K562 (cell line): ENCODE results near the gene CDK9. TPM values are rescaled to one million over a fixed set of nuclear protein-coding genes. Genes with fewer than 3 reads are reported as not detected.

Source experiments
- ELF4 ChIP-seq: fragments of 450-650 bp; formaldehyde crosslinking; IDR thresholded peaks from 2 replicates; pipeline ENCODE4 v1.4.0; 2022; ENCODE audit warnings: missing genetic modification characterization
- NFE2 ChIP-seq: IDR thresholded peaks from 2 replicates; pipeline ENCODE4 v1.6.1; 2014; ENCODE audit warnings: antibody characterized with exemption, low read depth
- POLR2A ChIP-seq: fragments of 450-650 bp; conservative IDR thresholded peaks from 2 replicates; pipeline ENCODE4 v1.6.1; 2016
- SMARCA4 ChIP-seq: fragments of 450-650 bp; IDR thresholded peaks from 2 replicates; pipeline ENCODE4 v1.6.1; 2016
- TBP ChIP-seq: optimal IDR thresholded peaks from 2 replicates; pipeline ENCODE3; 2011; ENCODE audit warnings: low read depth, low read length, improper control_type of control experiment
- YBX1 ChIP-seq: fragments of 450-650 bp; IDR thresholded peaks from 2 replicates; pipeline ENCODE4 v1.7.1; 2016; ENCODE audit warnings: mild to moderate bottlenecking
- ZNF263 ChIP-seq: sonication (generic); formaldehyde crosslinking; IDR thresholded peaks from 2 replicates; pipeline ENCODE4 v1.8.0; 2022; ENCODE audit warnings: mild to moderate bottlenecking, missing genetic modification reagents, borderline replicate concordance
- ZNF277 ChIP-seq: fragments of 250-450 bp; sonication (Bioruptor Pico); IDR thresholded peaks from 2 replicates; pipeline ENCODE4 v1.8.0; 2022; ENCODE audit warnings: inconsistent platforms, mild to moderate bottlenecking, moderate library complexity, borderline replicate concordance
- ZNF79 ChIP-seq: fragments of 250-450 bp; sonication (Bioruptor Pico); IDR thresholded peaks from 2 replicates; pipeline ENCODE4 v1.4.0; 2020; ENCODE audit warnings: low read depth, mild to moderate bottlenecking, moderate library complexity
- polyA plus RNA-seq, 8 experiments: library from polyadenylated mRNA; depleted of rRNA in 4 of 8; stranded (reverse) in 5 of 8; unstranded in 3 of 8; fragments of >200 nt; fragmentation: Nextera tagmentation in 2 of 8; fragmentation: Illumina TruSeq in 1 of 8; extraction: Ambion mirVana in 2 of 8; extraction: Trizol in 1 of 8; gene quantifications; 2 replicates each; pipeline versions ENCODE4 v1.2.1 to v1.2.3, GENCODE V29; 2011 to 2014; ENCODE audit warnings: inconsistent platforms in 1 of 8, missing spikeins in 1 of 8
- total RNA-seq, 7 experiments: library from RNA; depleted of rRNA in 6 of 7; stranded (reverse); fragments of >200 nt in 6 of 7; fragmentation: Illumina TruSeq in 2 of 7; extraction: Trizol in 2 of 7; gene quantifications; 2 replicates each; pipeline versions ENCODE4 v1.2.1 to v1.2.3, GENCODE V29; 2011 to 2021; ENCODE audit warnings: low replicate concordance in 1 of 7
- TF ChIP-seq, protein P1 (sequence below): fragments of 450-650 bp; IDR thresholded peaks from 2 replicates; pipeline ENCODE4 v1.6.1; 2016; ENCODE audit warnings: low read depth
- TF ChIP-seq, protein P2 (sequence below): fragments of 450-650 bp; conservative IDR thresholded peaks from 2 replicates; pipeline ENCODE4 v1.6.1; 2016; ENCODE audit warnings: missing genetic modification characterization, low read depth, mild to moderate bottlenecking, control low read depth, missing compliant biosample characterization
- TF ChIP-seq, protein P3 (sequence below): fragments of 450-650 bp; formaldehyde crosslinking; IDR thresholded peaks from 2 replicates; pipeline ENCODE4 v1.4.0; 2020; ENCODE audit warnings: mild to moderate bottlenecking, moderate library complexity
- TF ChIP-seq, protein P4 (sequence below): IDR thresholded peaks from 2 replicates; pipeline ENCODE4 v1.6.1; 2016; ENCODE audit warnings: missing genetic modification characterization, missing compliant biosample characterization

CDK9 gene
- total and polyA plus RNA-seq, 9 of the 15 experiments (the other 6 are each of a cell fraction or from before 2014, with no cell fraction given) = 4.2 to 78.6 (median 33.0) TPM

DNA sequence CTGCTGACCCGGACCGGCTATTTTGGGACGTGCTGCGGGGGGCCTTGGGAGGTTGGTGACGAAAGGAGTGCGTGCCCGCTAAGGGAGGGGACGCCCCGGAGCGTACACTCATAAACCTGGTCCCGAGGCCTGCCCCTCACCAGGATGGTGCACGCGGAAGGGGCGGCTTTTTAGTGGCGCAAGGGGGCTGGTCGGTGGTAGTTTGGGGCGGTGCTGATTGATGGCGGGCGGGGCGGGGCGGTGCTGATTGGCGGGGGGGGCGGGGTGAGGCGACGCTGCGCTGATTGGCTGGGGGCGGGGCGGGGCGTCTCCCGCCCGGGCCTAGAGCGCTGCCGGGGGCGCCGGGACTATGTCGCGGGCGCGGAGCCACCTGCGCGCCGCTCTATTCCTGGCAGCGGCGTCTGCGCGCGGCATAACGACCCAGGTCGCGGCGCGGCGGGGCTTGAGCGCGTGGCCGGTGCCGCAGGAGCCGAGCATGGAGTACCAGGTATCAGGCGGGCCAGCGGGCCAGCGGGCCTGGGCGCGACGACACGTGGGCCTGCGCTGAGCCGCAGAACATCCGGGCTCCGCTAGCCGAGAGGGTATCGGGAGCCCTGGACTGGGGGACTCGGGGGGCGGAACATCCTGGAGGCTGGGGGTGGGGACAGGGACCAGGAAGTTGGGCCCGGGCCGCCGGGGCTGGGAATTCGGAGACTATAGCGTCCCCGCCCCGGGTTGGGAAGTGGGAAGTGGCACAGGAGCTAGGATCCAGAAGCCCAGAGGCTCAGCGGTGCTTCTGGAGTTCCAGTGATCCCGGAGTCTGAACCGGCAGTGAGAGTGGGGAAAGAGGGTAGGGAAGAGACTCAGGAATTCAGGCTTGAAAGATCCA, 17.0 kb downstream of the CDK9 start, which contains the start of gene FPGS (continued):
- TF ChIP-seq, protein P1, sequence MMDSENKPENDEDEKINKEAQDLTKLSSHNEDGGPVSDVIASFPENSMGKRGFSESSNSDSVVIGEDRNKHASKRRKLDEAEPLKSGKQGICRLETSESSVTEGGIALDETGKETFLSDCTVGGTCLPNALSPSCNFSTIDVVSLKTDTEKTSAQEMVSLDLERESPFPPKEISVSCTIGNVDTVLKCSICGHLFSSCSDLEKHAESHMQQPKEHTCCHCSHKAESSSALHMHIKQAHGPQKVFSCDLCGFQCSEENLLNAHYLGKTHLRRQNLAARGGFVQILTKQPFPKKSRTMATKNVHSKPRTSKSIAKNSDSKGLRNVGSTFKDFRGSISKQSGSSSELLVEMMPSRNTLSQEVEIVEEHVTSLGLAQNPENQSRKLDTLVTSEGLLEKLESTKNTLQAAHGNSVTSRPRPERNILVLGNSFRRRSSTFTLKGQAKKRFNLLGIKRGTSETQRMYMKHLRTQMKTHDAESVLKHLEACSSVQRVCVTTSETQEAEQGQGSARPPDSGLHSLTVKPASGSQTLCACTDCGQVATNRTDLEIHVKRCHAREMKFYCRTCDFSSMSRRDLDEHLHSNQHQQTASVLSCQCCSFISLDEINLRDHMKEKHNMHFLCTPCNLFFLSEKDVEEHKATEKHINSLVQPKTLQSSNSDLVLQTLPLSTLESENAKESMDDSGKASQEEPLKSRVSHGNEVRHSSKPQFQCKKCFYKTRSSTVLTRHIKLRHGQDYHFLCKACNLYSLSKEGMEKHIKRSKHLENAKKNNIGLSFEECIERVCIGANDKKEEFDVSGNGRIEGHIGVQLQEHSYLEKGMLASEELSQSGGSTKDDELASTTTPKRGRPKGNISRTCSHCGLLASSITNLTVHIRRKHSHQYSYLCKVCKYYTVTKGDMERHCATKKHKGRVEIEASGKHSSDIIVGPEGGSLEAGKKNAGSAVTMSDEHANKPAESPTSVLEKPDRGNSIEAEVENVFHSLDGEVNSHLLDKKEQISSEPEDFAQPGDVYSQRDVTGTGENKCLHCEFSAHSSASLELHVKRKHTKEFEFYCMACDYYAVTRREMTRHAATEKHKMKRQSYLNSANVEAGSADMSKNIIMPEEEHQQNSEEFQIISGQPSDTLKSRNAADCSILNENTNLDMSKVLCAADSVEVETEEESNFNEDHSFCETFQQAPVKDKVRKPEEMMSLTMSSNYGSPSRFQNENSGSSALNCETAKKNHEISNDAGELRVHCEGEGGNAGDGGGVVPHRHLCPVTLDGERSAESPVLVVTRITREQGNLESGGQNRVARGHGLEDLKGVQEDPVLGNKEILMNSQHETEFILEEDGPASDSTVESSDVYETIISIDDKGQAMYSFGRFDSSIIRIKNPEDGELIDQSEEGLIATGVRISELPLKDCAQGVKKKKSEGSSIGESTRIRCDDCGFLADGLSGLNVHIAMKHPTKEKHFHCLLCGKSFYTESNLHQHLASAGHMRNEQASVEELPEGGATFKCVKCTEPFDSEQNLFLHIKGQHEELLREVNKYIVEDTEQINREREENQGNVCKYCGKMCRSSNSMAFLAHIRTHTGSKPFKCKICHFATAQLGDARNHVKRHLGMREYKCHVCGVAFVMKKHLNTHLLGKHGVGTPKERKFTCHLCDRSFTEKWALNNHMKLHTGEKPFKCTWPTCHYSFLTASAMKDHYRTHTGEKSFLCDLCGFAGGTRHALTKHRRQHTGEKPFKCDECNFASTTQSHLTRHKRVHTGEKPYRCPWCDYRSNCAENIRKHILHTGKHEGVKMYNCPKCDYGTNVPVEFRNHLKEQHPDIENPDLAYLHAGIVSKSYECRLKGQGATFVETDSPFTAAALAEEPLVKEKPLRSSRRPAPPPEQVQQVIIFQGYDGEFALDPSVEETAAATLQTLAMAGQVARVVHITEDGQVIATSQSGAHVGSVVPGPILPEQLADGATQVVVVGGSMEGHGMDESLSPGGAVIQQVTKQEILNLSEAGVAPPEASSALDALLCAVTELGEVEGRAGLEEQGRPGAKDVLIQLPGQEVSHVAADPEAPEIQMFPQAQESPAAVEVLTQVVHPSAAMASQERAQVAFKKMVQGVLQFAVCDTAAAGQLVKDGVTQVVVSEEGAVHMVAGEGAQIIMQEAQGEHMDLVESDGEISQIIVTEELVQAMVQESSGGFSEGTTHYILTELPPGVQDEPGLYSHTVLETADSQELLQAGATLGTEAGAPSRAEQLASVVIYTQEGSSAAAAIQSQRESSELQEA = no peak
- TF ChIP-seq, protein P2, sequence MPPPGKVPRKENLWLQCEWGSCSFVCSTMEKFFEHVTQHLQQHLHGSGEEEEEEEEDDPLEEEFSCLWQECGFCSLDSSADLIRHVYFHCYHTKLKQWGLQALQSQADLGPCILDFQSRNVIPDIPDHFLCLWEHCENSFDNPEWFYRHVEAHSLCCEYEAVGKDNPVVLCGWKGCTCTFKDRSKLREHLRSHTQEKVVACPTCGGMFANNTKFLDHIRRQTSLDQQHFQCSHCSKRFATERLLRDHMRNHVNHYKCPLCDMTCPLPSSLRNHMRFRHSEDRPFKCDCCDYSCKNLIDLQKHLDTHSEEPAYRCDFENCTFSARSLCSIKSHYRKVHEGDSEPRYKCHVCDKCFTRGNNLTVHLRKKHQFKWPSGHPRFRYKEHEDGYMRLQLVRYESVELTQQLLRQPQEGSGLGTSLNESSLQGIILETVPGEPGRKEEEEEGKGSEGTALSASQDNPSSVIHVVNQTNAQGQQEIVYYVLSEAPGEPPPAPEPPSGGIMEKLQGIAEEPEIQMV (tag) = no peak
- TF ChIP-seq, protein P3, sequence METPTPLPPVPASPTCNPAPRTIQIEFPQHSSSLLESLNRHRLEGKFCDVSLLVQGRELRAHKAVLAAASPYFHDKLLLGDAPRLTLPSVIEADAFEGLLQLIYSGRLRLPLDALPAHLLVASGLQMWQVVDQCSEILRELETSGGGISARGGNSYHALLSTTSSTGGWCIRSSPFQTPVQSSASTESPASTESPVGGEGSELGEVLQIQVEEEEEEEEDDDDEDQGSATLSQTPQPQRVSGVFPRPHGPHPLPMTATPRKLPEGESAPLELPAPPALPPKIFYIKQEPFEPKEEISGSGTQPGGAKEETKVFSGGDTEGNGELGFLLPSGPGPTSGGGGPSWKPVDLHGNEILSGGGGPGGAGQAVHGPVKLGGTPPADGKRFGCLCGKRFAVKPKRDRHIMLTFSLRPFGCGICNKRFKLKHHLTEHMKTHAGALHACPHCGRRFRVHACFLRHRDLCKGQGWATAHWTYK (CRISPR knock-in tag) = peak; percentile 30; the same call in 1 of the 2 replicates
- no peak for TF ChIP-seq ZNF277 (CRISPR knock-in tag)
- no peak for TF ChIP-seq SMARCA4
- TF ChIP-seq NFE2 = no peak
- TF ChIP-seq POLR2A = peak; percentile 91
- peak; percentile 75 for TF ChIP-seq TBP
- TF ChIP-seq ELF4 (CRISPR knock-in tag) = no peak
- TF ChIP-seq, protein P4, sequence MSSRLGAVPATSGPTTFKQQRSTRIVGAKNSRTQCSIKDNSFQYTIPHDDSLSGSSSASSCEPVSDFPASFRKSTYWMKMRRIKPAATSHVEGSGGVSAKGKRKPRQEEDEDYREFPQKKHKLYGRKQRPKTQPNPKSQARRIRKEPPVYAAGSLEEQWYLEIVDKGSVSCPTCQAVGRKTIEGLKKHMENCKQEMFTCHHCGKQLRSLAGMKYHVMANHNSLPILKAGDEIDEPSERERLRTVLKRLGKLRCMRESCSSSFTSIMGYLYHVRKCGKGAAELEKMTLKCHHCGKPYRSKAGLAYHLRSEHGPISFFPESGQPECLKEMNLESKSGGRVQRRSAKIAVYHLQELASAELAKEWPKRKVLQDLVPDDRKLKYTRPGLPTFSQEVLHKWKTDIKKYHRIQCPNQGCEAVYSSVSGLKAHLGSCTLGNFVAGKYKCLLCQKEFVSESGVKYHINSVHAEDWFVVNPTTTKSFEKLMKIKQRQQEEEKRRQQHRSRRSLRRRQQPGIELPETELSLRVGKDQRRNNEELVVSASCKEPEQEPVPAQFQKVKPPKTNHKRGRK = no peak
- peak; percentile 22; the same call in 1 of the 2 replicates for TF ChIP-seq ZNF263 (CRISPR knock-in tag)
- TF ChIP-seq YBX1 = no peak
- TF ChIP-seq ZNF79 (CRISPR knock-in tag) = no peak
